T-helper 2 cell (primary cell): ENCODE measurements around the gene BRD9.
A peak's percentile ranks its signal among the peaks of the same experiment; 100 is the strongest.
"Not testable (repeated sequence)": the region's sequence is repeated elsewhere in the genome, so short reads cannot be mapped to it uniquely, and the experiment has no call there.

Experiments used
- DNase-seq, 5 experiments: peaks; one replicate each; pipeline versions ENCODE4 v3.0.0 to v3.0.0-alpha.2; 2012 to 2022

BRD9 gene

GRCh38 chr5:902129-902916 is 9.7 kb upstream of the BRD9 start:
- DNase-seq, result no peak

GRCh38 chr5:900781-901180 is 8.2 kb upstream of the BRD9 start:
- peak in 1 of 5 experiments; percentile 45 for DNase-seq

GRCh38 chr5:893711-894110 is 1.1 kb upstream of the BRD9 start:
- DNase-seq, result peak in 1 of 5 experiments; percentile 7

DNA sequence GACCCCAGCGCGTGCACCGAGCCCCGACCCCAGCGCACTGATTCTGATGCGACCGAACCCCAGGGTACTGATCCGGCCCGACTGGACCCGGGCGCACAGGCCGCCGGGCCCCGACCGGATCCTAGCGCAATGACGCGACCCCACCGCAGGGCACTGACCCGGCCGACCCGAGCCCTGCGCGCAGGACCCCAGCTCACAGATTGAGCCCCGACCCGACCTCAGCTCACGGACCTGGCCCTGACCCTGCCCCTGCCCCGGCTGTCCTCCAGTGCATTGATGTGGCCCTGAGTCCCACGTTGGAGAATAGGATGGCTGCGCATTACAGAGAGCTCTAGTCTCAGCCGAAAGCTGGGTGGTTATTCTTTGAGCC is 521 bp upstream of the BRD9 start:
- no peak for DNase-seq

DNA sequence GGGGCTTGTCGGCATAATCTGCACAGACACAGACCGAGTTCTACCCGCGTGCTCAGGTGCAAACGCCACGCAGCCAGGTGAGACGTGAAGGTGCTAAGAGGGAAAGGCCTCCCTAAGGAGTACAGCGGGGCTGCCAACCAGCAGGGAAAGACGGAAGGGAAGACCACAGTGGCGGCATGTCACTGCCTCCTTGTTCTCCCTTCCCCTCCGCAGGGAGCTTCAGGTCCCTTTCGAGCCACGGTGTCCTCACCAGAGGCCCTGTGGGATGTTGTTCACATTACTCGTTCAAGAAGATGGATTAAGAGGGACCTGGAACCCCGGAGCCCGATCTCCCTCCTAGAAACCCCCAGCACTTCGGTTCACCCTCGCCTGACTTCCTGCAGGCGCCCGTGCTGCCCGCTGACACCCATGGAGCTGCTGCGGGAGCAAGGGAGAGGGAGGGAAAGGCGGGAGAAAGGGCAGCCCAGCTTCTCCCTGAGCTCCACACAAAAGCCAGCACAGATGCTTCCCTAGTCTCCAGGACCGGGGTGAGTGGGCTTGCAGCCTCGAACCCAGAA is 686 bp downstream of the BRD9 start:
- peak in 1 of 5 experiments; percentile 34 for DNase-seq

DNA sequence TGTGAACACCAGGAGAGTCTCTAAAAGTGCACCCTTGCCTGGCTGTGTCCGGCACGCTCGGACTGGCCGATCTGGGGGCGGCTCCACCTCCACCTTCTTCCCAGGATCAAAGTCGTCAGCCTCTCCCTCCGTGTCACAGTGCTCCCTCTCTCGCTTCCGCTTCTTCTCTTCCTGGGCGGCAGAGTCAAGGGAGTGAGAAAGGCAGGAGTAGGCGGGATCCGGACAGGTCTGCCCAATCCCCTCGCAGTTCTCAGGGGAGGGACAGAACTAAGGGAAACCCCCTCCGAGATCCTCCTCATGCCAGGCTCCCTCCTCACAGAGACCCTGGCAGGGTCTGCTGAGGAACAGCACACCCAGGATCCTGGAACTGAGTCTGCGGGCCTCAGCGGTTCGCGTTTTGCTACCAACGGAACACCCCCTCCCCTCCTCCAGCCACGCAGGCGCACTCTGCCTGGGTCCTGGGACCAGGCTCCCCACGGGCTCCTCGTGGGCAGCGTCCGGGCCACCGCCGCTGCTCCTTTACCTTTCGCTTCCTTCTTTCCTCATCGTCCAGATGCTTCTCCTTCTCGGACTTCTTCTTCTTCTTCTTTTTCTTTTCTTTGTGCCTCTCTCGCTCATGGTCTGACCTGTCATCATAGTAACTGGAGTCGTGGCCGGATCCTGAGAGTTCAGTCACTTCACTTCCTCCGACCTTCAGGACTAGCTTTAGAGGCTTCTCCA is 1.3 kb downstream of the BRD9 start:
- no peak for DNase-seq

GRCh38 chr5:889075-889710 is 3.4 kb downstream of the BRD9 start:
- DNase-seq, result no peak

GRCh38 chr5:888638-889035 is 4.0 kb downstream of the BRD9 start:
- no peak for DNase-seq

DNA sequence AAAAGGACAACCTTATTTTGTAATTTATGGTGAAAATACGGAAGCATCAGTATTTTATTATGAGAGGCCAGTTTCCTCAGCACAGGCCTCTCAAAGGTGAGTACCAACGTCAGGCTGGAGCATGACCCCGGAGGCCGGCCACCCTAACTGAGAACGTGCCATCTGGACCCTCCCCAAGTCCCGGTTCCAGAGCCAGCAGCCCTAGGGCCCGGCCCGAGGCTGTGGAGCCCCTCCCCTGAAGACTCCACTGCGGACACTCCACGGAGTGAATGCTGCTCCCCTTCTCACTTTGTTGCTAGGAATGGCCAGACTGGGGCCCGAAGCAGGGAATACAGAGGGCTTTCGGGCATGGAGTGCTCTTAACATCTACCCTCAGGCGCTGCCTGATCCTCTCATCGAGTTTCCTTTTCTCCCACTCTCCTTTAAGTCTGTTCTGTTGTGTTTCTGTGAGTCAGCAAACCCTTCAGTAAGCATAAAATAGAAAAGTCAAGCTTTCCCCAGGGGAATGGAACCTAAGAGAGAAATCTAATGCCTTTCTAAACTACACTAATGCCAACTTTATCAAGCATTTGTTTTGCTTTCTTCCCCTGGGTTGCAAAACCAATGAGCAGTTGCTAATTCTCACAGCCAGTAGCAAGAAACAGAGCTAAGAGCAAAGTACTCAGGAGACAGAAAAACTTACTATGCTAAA is 4.5 kb downstream of the BRD9 start:
- no peak for DNase-seq

DNA sequence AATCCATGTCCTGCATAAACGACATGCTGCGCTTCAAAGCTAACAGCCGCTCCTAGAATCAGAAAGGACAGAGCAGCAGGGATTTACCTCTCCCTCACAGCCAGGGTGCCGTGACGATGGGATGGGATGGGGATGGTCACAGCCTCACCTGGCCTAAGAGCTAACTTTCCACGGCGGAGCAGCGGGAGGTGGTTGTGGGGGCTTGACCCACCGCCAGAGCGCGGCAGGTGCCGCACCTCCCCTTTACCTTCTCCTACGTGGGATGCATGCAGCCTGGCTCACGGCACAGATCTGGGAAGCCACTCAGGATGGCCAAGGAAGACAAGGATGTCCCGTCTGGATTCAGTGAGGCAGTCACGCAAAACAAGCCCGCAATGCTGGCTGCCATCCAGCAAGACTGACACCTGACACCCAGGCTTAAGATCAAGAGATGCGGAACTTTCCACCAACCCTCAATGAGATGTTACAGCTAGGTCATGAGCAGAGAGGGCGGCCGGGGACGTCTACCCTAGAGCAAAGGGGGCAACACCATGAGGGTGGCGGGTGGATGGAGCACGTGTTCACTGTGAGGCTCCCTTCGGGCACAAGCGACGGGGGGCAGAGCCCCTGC is 5.8 kb downstream of the BRD9 start:
- no peak for DNase-seq

DNA sequence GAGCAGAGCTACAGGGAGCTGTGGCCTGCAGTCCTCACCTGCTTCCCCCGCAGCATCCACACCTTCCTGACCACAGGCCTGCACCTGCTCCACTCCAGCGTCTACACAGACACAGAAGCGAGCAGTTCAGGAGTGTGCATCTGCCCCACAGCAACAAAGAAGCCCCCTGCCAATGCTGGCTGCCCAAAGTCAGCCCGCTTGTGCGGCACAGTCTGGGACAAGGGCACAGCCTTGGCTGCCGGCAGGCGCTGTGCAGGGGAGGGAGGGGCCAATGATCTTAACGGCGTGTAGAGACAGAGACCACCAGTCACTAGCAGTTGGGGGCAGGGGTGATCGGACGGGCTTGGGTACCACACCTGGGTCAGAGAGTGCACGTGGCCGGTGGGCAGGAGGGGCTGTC is 6.6 kb downstream of the BRD9 start:
- DNase-seq, result no peak

- no peak for DNase-seq
These were observed 7.1 kb downstream of the BRD9 start for GRCh38 chr5:885529-885928.

GRCh38 chr5:885127-885442 is 7.5 kb downstream of the BRD9 start:
- no peak for DNase-seq

GRCh38 chr5:884345-885126 is 8.1 kb downstream of the BRD9 start:
- DNase-seq, result no peak

DNA sequence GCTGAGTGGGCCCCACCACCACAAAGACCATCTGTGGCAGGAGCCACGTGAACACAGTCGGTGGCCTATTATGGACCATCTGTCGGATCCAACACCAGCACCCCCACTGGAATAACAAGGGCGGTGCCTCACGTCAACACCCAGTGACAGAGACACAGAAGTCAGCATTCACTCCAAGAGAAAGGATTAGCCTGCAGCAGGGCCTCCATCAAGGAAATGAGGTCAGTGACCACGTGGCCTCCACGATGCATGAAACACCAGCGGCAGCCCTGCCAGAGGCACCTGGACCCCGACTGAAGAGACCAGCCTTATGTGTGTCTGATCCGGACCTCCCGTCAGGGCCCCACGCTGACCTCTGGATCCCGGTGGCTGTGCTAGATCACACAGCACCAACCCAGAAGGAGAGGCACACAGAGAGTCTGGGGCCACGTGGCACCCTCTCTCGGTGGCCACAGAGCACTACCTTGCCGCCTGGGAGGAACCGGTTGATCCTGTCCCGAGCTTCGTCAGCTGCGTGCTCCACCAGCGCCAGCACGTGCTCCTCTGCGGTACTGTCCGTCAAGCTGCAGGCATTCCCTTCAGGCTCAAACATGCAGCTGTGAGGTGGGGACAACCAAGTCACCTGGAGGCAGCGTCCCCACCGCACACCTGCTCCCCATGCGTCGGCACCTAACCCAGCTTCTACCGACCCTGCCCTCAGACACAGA is 9.0 kb downstream of the BRD9 start:
- no peak for DNase-seq

DNA sequence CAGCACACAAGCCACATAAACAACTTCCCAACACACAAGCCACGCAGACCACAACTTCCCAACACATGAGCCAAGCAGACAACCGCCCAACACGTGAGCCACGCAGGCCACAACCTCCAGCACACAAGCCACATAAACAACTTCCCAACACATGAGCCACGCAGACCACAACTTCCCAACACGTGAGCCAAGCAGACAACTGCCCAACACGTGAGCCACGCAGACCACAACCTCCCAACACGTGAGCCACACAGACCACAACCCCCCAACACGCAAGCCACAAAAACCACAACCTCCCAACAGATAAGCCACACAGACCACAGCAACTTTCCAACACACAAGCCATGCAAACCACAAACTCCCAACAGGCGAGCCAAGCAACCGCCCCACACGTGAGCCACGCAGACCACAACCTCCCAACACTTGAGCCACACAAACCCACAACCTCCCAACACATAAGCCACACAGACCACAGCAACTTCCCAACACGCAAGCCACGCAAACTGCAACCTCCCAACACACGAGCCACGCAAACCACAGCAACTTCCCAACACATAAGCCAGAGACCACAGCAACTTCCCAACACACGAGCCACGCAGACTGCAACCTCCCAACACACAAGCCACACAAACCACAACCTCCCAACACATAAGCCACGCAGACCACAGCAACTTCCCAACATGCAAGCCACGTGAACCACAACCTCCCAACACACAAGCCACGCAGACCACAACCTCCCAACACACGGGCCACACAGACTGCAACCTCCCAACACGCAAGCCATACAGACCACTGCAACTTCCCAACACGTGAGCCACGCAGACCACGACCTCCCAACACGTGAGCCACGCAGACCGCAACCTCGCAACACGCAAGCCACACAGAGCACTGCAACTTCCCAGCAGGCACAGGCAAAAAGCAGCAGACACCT is 10.1 kb downstream of the BRD9 start:
- DNase-seq, result peak in 1 of 5 experiments; percentile 42

DNA sequence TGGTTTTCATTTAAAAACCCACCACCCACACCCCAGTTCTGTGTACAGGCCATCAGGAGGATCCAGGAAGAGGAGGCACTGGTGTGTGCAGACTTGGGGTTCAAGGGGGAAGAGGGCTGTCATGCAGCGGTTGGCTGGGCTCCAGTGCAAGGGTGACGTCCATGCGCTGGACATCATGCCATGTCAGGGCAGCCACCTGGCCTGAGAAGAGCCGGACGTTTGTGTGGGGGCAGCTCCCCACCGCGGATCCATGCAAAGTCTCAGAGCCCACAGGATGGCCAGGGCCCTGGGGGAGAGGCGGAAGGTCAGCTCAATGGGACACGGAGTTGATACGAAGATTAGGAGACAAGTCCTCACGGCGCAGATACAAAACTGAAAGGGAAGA is 11.1 kb downstream of the BRD9 start:
- no peak for DNase-seq

- DNase-seq, result no peak
These were observed 11.6 kb downstream of the BRD9 start for GRCh38 chr5:880816-881550.

DNA sequence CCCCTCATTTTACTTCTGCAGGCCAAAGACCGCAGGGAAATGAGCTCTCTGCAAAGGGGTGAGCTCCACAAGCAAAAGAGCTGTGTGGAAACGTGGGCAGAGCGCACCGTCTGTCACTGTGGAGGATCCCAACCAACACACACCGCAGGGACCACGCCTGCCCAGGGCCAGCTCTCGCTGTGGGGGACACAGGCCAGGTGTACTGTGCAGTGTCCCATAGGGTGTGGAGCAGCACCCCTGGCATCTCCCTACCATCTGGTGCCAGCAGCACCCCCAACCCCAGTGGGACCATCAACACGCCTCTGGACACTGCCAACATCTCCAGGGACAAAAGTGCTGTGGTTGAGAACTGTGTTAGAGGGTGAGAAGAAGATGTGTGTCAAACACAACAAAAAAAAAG is 13.9 kb downstream of the BRD9 start:
- not testable (repeated sequence) for DNase-seq
